Effector CD8-positive, alpha-beta T cell (primary cell): ENCODE measurements around the gene TCERG1L.
"Not testable (repeated sequence)": the region's sequence is repeated elsewhere in the genome, so short reads cannot be mapped to it uniquely, and the experiment has no call there.

Experiments used
- DNase-seq: peaks from one replicate; lab custom pipeline; 2025; lab: John Stamatoyannopoulos, UW

TCERG1L gene

GRCh38 chr10:131248376-131249165 is 63.0 kb downstream of the TCERG1L start:
- DNase-seq, result no peak

GRCh38 chr10:131247873-131248272 is 63.6 kb downstream of the TCERG1L start:
- no peak for DNase-seq

- DNase-seq, result no peak
Measured at GRCh38 chr10:131246775-131247174, 64.7 kb downstream of the TCERG1L start.

- no peak for DNase-seq
Measured at GRCh38 chr10:131246089-131246488, 65.4 kb downstream of the TCERG1L start.

- DNase-seq, result no peak
Measured at GRCh38 chr10:131245475-131246059, 66.0 kb downstream of the TCERG1L start.

- DNase-seq, result no peak
Measured at GRCh38 chr10:131244836-131245235, 66.7 kb downstream of the TCERG1L start.

- DNase-seq, result no peak
Measured at GRCh38 chr10:131243076-131243475, 68.4 kb downstream of the TCERG1L start.

- DNase-seq, result no peak
Measured at GRCh38 chr10:131242007-131242406, 69.5 kb downstream of the TCERG1L start.

GRCh38 chr10:131240691-131241090 is 70.8 kb downstream of the TCERG1L start:
- DNase-seq, result no peak

- no peak for DNase-seq
Measured at GRCh38 chr10:131239926-131240325, 71.6 kb downstream of the TCERG1L start.

GRCh38 chr10:131239450-131239849 is 72.1 kb downstream of the TCERG1L start:
- DNase-seq, result no peak

GRCh38 chr10:131238669-131239280 is 72.7 kb downstream of the TCERG1L start:
- DNase-seq, result no peak

- no peak for DNase-seq
Measured at GRCh38 chr10:131237991-131238651, 73.4 kb downstream of the TCERG1L start.

GRCh38 chr10:131234606-131235005 is 76.9 kb downstream of the TCERG1L start:
- not testable (repeated sequence) for DNase-seq

- no peak for DNase-seq
Measured at GRCh38 chr10:131233611-131234258, 77.8 kb downstream of the TCERG1L start.

- no peak for DNase-seq
Measured at GRCh38 chr10:131231965-131232541, 79.5 kb downstream of the TCERG1L start.

- no peak for DNase-seq
Measured at GRCh38 chr10:131231323-131231964, 80.1 kb downstream of the TCERG1L start.

- no peak for DNase-seq
Measured at GRCh38 chr10:131230641-131231322, 80.7 kb downstream of the TCERG1L start.

GRCh38 chr10:131230166-131230565 is 81.4 kb downstream of the TCERG1L start:
- DNase-seq, result no peak

- DNase-seq, result no peak
Measured at GRCh38 chr10:131227163-131227740, 84.3 kb downstream of the TCERG1L start.
